RCC 7860 (cell line): ENCODE results near the gene SESTD1.
"Not testable (repeated sequence)": the region's sequence is repeated elsewhere in the genome, so short reads cannot be mapped to it uniquely, and the experiment has no call there.

Experiments
- DNase-seq: peaks from one replicate; pipeline ENCODE4 v3.0.0-alpha.2; 2015; ENCODE audit warnings: low spot score
- FAIRE-seq: peaks from 2 replicates; lab custom pipeline; 2012; peaks lifted over from hg19 to GRCh38; lab: Jason Lieb, UNC

The SESTD1 gene

DNA sequence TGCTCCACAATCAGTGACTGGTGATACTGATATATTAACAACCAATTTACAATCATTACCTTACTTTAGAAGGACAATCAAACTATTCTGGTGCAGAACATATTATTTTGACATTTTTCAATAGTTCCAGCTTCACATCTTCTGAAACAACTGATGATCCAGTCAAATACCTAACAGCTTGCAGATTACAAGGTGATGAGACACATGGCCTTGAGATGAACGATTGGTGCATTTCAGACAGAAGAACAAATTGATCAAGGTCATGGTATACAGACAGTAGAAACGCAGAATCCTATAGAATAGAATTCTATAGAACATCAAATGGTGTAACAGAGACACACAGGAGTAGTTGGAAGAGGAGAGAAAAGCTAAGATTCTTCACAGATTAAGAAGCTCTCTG, 24.8 kb downstream of the SESTD1 start:
- no peak for FAIRE-seq
- DNase-seq: no peak

DNA sequence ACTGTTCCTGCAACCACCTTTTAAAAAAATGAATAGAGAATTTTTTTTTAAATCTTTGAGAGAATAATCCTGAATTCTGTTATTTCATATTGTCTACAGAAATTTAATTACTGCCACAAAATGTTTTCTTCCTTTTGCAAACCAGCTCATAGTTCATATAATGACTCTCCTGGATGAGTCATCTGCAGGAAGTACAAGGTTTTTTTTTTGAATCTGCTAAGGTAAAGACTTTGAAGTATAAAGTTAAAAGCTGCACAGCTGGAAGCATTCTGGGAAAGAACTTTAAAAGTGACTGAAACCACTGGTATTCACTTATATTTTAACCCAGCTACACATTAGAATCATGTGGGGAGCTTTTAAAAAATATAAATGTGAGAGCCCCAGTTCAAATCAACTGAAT, 25.4 kb downstream of the SESTD1 start:
- FAIRE-seq: peak; percentile 87

DNA sequence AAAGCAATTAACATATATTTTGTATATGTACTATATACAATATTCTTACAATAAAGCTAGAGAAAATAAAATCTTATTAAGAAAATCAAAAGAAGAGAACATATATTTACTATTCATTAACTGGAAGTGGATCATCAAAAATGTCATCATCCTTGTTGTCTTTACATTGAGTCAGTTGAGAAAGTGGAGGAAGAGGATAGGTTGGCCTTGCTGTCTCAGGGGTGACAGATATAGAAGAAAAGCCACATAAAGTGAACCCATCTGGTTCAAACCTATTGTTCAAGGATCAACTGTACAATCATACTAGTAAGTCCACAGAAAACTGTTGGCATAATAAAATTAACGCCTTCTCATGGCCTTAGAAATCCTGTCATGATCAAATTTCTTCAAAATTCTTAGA, 26.6 kb downstream of the SESTD1 start:
- DNase-seq (no peak), FAIRE-seq (no peak)

More for the DNA sequence above, 25.4 kb downstream of the SESTD1 start:
- peak; percentile 38 for DNase-seq

DNA sequence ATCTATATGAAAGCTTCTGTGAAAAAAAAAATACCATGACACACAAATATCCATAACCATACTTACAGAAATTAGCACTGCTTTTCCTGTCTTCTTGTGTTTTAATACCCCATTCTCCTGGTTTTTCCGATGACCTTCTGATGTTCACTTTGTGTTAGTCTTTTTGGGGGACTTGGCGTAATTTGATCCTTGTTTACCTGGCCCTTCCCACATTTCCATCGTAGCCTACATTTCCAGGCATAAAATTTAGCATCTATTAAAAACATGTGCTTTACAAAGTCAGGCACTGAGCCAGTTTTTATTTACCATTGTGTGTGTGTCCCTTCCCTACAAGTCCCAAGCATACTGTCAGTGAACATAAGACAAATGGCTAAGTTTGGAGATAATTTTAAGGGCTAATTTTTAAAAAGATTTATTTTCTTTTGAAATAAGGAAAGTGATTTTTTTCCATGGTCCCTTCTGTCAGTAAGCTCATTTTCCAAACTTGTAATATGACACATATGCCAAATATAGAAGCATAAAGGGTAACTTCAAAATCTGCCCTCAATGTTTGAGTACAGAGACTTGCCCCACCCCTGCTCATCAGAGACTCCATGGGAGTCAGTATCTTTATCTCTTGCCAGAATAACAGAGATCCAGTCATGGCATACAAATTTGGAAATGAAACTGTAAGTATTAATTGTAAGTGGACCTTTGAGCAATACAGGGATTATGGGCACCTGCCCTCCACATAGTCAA, 27.3 kb downstream of the SESTD1 start:
- no peak for DNase-seq
- no peak for FAIRE-seq

DNA sequence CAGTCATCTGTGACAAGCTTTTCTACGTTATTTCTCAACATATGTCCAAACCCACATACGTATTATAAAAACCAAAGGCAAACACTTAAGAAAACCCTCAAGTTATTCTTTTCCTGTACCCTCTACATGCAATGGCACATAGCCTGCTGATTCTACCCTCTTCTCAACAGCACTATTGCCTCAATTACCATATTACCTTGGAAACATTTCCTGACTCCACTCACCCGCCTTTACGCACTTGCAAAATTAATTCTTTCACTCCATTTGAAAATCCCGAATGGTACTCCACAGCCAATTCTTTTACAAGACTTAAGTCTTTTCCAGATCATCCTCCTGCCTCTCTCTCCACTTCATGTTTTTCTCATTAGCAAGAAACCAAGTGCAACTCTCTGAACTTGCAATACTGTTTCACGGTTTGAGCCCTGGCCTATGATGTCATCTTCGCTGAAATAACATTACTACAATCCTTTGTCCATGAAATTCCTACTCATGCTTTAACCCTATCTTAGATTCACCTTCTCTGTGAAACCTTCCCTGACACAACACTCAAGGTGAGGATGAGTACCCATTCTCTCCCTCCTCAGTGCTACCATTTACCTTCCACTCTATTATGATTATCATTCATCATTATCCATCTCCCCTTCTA, 29.0 kb downstream of the SESTD1 start:
- DNase-seq: no peak
- FAIRE-seq: no peak

DNA sequence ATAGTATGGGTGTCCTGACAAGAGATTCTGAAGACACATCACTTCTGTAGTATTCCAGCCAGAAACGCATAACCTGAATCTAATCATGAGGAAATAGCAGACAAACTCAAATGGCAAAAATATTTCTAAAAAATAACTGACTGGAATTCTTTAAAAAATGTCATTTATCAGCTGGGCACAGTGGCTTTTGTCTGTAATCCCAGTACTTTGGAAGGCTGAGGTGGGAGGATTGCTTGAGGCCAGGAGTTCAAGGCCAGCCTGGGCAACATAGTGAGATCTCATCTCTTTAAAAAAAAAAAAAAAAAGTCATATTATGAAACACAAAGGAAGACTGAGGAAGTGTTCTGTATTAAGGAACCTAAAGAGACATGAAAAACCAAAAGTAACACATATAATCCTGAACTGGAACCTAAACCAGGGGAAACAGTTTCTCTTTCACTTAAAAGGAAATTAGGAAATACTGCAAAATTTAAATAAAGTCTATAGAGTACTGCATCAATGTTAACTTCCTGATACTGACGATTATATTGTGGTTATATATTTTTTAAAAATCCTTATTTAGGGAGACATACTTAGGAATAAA, 29.9 kb downstream of the SESTD1 start:
- DNase-seq (no peak), FAIRE-seq (no peak)

DNA sequence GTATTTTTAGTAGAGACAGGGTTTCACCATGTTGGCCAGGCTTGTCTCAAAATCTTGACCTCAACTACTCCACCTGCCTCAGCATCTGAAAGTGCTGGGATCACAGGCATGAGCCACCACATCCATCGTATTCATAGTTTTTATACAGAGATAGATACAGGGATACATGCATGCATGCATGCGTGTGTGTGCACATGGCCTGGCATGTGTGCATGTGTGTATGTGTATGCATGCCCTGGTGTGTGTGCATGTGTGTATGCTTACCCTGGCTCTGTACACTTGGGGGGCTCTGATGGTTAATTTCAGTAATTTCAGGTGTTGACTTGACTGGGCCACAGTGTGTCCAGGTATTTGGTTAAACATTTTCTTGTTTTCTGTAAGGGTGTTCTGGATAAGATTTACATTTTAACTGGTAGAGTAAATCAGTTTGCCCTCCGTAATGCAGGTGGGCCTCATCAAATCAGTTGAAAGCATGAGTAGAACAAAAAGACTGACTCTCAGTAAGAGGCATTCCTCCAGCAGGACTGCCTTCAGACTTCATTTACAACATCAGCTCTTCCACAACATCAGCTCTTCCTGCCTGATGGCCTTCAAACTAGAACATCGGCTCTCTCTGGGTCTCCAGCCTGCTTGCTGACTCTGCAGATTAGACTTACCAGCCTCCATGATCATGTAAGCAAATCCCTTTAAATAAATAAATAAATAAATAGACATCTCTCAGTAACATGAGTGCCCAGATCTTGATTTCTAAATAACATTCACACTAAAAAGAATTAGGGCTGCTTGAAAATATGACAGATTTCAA, 30.8 kb downstream of the SESTD1 start:
- FAIRE-seq (no peak), DNase-seq (no peak)

DNA sequence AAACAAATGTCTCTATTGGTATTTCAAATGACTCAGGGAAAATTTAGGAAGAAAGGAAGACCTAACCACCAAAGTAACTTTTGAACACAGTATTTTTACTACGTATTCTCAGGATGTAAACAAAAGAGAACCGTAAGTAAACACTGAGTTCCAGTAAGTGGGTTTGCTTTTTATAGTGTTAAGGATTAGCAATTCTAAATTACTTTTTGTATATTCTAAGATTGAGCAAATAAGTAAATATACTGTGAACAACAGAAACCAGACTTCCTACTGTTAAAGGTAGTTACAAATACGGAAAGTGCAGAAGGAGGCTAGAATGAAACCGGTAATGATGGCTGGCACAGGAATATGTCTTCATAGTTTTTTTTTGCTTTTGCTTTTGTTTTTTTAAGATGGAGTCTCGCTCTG, 31.5 kb downstream of the SESTD1 start:
- FAIRE-seq: no peak
- no peak for DNase-seq

DNA sequence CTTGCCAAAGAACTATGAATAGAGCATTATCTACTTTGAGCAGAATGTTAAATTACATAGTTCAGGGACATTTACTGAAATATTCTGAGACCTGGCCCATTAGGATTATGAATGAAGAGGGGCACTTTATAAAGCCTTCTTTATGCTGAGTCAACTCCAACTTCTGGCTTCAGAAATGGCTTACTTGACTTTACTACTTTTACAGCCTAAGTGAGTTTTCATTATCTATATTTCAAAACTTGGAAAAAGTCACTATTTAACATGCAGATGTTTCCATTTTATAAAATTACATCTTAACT, 37.7 kb downstream of the SESTD1 start:
- FAIRE-seq: no peak

DNA sequence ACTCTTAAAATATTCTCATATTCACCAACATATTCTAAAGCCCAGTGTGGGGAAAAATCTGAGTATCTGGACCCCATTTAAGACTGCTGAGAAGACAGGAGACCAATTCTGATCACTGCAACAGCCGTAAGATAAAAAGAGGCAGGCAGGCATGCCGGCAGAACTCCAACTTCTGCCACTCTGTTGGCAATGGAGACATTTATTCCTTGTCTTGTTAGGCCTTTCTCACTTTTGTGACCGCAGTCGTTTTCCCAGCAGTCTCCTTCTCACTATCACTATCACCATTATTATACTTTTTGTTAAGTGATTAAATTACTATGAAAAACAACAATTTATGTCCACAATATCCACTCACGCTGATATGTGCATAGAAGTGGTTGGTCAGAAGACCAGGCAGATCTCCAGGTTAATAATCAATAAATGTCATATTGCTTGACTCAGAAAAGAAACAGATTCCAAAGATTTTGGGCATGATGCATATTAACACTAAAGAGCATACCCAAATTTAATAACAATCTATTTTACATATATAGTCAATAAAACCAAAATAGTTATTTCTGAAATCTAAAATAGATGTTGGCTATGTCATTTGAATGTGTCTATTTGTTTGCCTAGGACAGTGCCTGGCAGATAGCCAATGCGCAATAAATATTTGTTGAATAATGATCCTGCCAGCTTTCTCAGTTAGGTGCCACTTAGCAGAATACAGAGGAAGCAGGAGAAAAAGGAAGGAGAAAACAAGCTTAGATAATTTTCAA, 38.2 kb downstream of the SESTD1 start:
- no peak for FAIRE-seq

More for the DNA sequence above, 37.7 kb downstream of the SESTD1 start:
- DNase-seq: no peak

DNA sequence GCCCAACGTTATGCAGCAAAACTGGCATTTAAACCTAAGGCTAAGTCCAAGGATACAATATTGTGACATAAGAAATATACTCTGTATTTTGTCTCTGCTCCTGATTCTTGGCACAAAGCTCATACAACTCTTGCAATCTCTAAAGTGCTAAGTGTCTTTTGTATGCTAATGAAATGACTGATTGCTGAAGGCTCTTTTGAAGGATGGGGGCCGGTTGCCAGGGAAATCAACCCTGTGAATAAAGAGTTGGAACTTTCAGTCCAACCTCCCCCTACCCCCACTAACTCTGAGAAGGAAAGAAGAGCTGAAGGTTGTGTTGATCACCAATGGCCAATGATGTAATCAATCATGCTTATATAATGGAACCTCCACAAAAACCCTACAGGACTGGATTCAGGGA, 40.3 kb downstream of the SESTD1 start:
- FAIRE-seq (no peak), DNase-seq (no peak)

More for the DNA sequence above, 38.2 kb downstream of the SESTD1 start:
- DNase-seq: no peak

DNA sequence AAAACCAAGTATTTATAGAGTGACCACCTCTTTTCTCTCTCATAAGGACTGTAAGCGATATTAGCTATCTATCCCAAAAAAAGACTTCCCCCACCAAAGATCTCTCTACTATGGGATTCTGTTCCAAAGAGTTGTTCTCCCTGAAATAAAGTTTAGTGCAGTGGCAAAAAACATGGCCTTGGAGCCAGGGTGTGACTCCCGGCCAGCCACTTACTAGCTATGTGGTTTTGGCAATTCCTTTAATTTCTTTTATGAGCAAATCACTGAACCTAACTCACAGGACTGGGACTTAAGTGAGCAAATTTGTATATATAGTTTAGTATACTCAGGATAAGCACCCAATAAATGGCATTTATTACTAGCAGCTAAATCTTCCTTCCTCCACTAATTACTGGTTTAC, 42.6 kb downstream of the SESTD1 start:
- FAIRE-seq: no peak
- DNase-seq: no peak

DNA sequence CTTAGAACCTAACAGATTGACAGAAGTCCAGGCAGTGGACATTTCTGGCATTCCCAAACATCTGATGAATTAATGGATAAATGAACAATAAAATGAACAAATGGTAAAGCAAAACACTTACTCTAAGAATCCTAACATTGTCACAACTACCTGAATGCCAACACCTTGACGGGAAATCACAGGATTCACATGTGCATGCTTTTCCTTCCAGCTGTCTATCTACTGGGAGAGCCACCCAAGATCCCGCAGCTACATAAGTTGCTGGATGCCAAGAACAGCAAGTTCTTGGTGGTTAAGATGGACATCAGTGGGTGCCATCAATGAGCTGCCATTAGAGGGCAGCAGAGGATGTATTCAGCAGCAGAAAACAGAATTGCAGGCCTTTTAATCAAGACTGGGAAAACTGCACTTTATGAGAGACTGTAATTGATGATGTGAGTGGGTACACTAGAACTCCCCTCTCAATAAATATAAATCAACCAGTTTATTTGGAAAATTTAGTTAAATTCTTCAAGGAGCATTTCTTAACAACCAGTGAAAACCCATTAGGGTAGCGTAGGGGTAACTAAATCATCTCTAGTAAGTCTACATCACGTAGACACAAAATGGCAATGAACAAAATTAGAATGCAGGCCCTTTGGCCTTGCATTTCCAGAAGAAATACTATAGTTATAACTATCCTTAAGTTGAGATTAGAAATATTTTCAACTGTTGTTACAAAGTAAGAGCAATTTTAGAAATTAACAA, 45.6 kb downstream of the SESTD1 start:
- DNase-seq (peak; percentile 40), FAIRE-seq (peak; percentile 63)

DNA sequence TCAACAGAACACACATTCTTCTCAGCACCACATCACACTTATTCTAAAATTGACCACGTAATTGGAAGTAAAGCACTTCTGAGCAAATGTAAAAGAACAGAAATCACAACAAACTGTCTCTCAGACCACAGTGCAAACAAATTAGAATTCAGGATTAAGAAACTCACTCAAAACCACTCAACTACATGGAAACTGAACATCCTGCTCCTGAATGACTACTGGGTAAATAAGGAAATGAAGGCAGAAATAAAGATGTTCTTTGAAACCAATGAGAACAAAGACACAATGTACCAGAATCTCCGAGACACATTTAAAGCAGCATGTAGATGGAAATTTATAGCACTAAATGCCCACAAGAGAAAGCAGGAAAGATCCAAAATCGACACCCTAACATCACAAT, 50.0 kb downstream of the SESTD1 start:
- not testable (repeated sequence) for DNase-seq, FAIRE-seq

DNA sequence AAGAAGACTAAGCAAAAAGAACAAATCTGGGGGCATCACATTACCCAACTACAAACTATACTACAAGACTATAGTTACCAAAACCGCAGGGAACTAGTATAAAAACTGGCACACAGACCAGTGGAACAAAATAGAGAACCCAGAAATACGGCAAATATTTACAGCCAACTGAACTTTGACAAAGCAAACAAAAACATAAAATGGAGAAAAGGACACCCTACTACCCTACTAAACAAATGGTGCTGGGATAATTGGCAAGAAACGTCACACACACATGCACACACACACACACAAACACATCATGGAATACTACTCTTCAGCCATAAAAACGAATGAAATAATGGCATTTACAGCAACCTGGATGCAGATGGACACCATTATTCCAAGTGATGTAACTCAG, 53.3 kb downstream of the SESTD1 start:
- DNase-seq: no peak
- FAIRE-seq: no peak

DNA sequence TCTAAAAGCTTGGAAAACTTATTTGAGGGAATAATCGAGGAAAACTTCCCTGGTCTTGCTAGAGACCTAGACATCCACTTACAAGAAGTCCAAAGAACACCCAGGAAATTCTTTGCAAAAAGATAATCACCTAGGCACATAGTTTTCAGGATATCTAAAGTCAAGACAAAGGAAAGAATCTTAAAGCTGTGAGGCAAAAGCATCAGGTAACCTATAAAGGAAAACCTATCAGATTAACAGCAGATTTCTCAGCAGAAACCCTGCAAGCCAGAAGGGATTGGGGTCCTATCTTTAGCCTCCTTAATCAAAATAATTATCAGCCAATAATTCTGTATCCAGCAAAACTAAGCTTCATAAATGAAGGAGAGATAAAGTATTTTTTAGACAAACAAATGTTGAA, 56.4 kb downstream of the SESTD1 start:
- not testable (repeated sequence) for DNase-seq, FAIRE-seq

DNA sequence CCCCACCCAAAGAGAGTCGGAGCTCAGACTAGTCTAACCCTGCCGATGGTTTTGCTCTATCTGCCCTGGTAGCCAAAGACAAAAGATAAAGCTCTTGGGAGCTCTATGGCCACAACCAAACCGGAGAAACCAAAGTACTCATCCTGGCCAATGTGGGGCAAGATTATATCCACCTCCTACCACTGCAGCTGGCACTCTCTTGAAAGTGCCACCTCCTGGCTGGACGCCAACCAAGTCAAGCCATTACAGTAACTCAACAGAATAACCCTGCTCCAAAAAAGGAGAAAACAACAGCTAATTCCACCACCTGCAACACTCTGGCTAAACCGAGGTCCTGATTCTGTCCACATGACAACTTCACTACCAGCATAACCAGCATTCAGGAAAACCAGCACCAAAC, 57.6 kb downstream of the SESTD1 start:
- FAIRE-seq: no peak
- no peak for DNase-seq

DNA sequence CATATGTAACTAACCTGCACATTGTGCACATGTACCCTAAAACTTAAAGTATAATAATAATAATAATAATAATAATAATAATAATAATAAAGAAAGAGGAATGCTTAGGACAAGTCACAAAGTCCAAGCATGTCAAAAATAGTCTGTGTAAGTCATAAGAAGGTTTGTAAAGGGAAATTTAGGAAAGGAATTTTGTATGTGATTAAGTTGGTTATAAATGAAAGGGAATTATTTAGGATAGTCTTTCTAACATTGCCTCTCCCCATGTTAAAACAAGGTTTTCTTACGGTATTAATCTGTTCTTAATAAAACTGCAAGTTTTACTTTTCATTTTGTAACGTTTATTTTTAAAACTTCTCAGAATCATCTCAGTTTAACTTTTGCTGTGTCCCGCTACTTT, 62.8 kb downstream of the SESTD1 start:
- DNase-seq (peak; percentile 34), FAIRE-seq (no peak)

DNA sequence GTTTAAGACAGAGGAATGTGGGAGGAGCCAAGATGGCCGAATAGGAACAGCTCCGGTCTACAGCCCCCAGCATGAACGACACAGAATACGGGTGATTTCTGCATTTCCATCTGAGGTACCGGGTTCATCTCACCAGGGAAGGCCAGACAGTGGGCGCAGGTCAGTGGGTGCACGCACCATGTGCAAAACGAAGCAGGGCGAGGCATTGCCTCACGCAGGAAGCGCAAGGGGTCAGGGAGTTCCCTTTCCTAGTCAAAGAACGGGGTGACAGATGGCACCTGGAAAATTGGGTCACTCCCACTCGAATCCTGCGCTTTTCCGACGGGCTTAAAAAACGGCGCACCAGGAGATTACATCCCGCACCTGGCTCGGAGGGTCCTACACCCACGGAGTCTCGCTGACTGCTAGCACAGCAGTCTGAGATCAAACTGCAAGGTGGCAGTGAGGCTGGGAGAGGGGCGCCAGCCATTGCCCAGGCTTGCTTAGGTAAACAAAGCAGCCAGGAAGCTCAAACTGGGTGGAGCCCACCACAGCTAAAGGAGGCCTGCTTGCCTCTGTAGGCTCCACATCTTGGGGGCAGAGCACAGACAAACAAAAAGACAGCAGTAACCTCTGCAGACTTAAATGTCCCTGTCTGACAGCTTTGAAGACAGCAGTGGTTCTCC, 68.6 kb downstream of the SESTD1 start:
- DNase-seq, FAIRE-seq: not testable (repeated sequence)

DNA sequence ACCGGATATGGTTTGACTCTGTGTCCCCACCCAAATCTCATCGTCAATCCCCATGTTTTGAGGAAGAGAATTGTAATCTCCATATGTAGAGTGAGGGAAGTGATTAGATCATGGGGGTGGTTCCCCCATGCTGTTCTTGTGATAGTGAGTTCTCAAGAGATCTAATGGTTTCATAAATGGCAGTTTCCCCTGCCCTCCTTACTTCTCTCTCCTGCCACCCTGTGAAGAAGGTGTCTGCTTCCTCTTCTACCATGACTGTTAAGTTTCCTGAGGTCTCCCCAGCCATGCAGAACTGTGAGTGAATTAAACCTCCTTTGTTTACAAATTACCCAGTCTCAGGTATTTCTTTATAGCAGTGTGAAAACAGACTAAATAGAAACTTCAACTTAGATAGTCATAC, 69.5 kb downstream of the SESTD1 start:
- no peak for FAIRE-seq
- no peak for DNase-seq
